GM18498 (cell line): ENCODE measurements around the gene PITPNM1.
"Not testable (repeated sequence)": the region's sequence is repeated elsewhere in the genome, so short reads cannot be mapped to it uniquely, and the experiment has no call there.

Experiments used
- ATAC-seq: cut with Tn5 transposase; IDR thresholded peaks from one replicate; pipeline ENCODE4 v1.9.1; 2021; ENCODE audit warnings: mild to moderate bottlenecking, moderate library complexity; ENCODE audit not compliant: unreplicated experiment

Gene PITPNM1

DNA sequence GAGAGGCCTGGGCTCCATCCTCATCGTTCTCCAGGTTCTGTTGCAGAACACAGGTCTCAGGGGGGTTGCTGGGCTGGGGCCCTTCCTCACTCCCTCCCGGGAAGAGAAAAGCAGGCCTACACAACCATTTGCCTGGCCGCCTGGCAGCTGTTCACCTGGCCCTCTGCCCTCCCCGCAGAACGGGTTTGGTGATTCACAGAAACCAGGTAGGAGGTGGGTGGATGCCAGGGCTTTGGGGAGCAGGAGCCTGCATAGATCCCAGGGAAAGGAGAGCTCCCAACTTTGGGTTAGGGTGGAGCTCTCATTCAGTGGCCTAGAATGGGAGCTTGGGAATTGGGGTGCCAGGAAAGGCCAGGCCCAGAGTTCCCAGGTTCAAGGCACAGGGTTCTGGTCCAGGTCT lies 37.1 kb downstream of the PITPNM1 start:
- ATAC-seq = no peak

DNA sequence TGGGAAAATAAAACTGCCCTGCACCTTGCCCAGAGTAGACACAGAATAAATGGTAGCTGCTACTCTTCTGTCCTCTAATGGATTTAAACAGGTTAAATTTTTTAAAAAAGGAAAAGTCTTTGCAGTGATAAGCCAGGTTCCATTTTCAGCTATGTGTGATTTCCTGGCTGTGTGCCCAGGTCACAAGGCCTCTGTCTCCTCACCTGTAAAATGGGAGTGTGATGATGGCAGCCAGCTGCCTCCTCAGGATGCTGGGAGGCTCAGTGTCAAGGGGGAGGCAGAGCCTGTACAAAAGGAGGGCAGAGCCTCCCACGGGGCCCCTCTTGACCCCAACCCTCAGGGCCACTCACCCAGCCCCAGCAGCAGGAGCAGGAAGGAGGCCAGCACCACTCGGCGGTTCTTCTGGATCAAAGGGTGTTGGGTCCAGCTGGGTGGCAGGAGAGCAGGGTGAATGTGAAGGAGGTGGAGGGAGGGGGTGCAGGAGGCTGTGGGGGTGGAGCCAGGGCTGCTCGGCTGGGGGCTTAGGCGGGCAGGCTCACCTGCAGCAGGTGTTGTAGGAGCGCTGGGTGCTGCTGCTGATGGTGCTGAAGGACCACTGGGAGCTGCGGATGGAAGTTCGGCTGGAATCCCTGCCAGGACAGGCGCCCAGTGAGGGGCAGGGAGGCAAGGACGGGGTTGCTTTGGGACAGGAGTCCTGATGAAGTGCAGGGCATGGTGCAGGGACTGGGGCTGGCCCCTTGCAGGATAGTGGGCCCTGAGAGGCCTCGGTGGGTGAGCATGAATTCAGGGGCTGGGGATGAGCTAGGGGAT lies 38.0 kb downstream of the PITPNM1 start:
- no peak for ATAC-seq

DNA sequence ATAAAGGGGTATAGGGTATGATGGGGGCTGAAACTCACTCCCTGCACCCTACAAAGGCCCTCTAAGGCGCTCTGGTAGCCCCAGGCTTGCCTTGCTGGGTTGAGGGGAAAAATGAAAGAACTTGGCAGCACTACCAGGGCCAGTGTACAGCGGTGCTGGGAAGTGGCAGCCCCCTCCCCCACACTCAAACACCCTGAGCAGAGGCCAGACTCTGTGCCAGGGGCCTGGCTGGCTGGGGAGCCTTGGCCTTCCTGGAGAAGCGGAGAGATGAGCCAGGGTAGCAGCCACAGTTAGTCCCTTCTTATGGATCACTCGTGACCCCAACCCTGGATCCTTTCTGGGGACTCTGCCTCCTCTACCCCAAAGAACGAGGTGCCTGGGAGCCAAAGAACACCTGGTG lies 38.8 kb downstream of the PITPNM1 start:
- no peak for ATAC-seq

DNA sequence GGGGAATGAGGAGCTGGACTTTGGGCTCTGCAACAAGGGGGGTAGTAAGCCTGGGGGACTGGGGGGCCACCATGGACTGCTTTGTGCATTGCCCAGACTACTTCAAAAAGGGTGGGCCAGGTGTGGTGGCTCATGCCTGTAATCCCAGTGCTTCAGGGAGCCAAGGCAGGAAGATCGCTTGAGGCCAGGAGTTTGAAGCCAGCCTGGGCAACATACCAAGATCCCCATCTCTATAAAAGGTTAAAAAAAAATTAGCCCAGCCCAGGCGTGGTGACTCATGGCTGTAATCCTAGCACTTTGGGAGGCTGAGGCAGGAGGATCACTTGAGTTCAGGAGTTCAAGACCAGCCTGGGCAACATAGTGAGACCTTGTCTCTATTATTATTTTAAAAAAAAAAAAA lies 39.6 kb downstream of the PITPNM1 start:
- not testable (repeated sequence) for ATAC-seq

DNA sequence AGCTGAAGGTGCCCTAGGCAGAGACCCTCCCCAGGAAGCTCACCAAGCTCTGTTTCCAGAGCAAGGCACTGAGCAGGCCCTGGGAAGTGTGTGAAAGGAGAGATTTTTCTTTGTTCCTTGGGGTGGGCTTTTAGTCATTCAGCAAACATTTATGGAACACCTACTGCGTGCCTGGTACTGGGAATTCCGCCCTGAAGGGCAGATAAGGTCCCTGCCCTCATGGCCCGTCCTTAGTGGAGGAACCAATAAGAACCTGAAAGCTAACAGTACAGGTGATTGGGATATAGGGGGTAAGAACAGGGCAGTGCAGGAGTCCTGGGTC lies 40.0 kb downstream of the PITPNM1 start:
- no peak for ATAC-seq

DNA sequence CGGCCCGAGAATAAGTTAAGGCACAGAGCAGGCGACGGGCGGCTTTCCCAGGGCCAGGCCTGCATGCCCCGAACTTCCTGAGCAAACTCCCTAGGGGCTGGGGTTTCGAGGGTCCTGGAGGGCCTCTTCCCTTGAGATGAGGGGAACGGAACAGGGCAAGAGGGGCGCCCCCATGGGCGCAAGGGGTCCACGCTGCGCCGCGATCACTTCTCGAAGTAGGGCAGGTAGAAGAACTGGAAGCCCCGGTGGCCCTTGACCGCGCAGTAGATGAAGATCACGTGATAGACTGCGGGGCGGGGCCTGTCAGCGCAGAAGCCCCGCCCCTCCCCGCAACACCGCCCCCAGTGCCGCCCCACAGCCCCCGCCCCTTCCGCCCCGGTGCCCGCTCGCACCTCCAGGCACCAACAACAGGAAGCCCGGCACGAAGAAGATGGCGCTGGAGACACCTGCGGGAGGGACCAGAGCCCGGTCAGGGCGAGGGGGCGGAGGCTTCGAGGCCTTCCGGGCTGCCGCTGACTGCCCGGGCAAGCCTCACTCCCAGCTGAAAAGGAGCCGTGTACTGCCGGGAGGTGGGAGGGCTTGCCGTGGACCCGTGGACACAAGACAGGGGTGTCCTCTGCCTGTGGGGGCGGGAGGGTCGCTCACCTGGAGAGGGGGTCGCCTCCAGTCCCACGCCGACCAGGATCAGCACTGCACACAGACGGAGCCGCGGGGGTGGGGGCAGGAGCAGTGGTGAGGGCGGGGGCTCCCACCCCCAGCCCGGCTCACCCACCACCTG lies 40.6 kb downstream of the PITPNM1 start:
- ATAC-seq = peak; percentile 55

DNA sequence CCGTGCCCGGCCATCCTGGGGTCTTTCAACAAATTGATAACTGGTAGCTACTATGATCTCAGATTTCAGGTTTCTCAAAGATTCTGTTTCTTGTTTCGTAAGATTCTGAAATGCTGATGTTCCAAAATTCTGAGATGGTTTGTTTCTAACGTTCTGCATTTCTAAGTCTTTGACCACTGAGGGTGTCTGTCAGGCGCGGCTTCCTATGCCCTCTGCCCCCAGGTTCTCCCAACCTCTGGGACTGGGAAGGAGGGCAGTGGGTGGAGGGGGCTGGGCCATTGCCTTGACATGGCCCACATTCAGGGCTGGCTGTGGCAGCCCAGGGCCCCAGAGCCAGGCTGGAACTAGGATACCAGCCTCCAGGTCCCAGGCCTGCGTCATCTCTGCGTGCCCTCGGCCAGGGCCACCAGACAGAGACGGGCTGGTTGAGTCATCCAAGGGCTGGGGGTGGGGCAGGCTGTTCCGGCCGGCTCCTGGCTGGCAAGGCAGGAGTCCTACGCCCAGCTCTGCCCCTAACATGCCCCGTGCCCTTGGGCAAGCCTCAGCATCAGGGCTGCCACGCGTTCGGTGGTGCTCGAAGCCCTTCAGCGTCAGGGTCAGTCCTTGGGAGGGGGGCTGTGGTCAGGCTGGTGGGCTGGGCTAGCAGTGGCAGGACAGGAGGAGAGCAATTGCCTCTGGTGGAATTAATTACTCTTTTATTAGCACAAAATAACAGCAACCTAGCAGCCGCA lies 41.3 kb downstream of the PITPNM1 start:
- no peak for ATAC-seq

DNA sequence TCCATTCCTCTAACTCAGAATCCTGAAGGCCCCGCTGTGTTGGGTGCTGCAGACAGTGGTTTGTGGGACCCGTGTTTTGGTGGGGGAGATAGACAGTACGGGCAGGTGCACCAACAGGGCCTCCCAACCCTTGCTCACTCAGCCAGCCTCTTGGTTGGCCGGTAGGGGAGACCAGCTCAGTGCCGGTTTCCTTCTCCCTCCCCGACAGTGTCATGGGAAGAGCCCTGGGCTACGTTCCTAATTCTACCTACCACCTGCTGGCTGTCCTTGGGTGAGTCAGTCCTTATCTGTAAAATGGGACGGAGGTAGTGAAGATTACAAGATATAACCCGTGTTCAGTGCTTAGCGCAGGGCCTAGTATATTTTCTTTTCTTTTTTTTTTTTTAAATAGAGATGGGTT lies 42.0 kb downstream of the PITPNM1 start:
- ATAC-seq = no peak

DNA sequence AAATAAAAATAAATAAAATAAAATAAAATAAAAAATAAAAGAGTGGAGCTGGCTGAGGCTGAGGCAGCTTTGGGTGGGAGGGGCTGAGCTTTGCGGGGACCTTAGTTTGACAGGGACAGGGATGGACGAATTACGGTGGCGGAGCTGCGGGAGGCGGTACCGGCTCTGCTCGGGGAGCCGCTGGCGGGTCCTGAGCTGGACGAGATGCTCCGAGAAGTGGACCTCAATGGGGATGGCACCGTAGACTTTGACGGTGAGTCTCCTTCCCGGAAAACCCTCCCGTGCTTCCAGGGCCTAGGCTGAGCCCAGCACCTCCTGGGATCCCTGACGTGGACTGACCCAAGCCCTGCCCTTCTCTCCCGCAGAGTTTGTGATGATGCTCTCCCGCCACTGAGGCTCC lies 46.9 kb downstream of the PITPNM1 start:
- ATAC-seq = no peak

DNA sequence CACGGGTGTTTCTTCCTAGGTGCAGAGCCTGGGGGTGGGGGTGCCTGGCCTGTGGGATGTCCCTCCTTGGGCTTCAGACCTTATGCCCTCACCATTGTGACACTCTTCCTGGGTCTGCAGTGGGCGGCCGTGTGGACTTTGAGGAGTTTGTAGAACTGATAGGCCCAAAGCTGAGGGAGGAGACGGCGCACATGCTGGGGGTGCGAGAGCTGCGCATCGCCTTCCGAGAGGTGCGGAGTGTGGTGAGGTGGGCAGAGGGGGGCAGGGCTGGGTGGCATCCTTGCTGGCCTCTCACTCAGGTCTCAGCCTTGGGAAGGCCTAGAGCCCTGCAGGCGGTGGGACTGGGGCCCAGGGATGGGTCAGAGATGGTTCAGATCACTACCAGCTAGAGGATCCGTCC lies 47.7 kb downstream of the PITPNM1 start:
- ATAC-seq = no peak

DNA sequence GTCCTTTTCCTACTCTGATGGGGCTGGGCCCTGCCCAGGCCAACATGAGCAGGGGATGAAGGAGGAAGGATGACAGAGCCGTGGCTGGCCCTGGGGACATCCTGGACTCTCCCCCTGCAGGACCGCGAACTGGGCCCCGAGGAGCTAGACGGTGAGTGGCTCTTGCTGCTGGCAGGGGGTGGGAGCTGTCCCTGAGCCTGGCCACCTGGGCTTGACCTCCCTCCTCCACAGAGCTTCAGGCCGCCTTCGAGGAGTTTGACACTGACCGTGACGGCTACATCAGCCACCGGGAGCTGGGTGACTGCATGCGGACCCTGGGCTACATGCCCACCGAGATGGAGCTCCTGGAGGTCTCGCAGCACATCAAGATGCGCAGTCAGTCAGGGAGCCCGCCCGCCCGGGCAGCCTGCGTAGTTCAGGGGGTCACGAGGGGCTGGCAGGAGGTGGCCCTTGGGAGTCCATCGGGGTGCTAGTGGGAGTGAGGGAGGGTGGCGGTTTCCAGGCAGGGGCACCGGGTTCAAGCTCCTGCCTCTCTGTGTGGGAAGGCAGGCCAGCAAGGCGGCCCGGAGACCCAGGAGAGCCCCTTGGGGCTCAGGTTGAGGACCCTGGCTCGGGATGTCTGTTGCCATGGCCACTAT lies 49.0 kb downstream of the PITPNM1 start:
- ATAC-seq = no peak

DNA sequence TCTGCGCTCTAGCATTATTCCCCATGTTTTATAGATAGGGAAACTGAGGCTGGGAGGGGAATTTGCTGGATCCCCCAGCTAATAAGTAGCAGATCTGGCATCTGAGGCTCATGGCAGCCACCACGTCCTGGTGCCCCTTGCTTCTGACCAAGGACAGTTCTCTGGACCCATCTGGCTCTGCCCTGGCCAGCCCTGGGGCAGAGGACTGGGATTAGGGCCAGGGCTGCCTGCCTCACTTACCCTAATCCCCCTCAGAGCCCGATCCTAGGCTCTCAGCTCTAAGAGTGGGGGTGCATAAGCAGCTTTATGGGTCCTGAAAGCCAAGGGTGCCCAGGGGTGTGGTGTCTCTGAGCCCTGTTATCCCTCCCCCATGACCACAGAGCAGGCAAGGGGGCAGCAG lies 50.1 kb downstream of the PITPNM1 start, which contains the start of gene CABP4:
TSS of gene CABP4 (plus strand) at position 301 of the 400 bp plus-strand sequence. CDS start at position 371, 70 bp downstream.
- no peak for ATAC-seq

DNA sequence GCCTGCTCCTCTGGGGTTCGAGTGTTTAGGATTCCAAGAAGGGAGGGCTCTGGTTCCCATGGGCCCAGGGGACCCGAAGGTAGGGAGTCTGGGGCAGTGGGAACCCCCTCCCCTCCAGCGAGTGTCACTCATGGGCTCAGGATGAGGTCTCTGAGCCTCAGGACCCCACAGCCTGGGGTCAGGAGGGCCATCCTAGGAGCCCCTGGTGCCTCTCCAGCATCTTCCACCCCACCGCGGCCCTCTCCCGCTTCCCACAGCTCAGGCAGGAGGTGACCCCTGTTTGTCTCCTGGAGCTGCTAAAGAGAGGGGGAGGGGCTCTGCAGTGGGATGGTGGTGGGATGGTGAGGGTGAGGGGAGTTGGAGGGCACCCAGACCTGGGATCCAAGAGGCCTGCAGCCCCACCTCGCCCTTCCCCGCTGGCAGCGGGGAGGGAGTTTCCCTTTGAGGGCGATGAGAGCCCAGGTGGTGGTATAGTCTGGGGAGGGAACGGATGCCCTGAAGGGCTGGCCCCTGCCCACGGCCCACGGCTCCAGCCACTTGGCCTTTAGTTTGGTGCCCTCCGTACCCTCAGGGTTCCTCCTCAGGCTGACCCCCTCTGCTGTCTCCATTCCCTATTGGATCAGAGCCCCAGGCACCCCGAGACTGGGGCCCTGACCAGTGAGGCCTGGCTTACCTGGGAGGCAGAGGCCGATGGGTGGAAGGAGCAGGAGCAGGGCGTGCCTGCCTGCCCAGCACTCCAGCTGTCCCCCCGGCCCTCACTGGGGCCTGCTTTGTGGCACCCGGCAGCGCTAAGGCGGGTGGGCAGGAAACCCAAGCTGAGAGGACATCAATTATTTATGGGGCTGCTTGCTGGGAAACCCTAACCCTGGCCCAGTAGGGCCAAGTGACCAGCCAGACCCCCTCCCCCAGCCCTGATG lies 51.1 kb downstream of the PITPNM1 start:
- ATAC-seq = no peak

DNA sequence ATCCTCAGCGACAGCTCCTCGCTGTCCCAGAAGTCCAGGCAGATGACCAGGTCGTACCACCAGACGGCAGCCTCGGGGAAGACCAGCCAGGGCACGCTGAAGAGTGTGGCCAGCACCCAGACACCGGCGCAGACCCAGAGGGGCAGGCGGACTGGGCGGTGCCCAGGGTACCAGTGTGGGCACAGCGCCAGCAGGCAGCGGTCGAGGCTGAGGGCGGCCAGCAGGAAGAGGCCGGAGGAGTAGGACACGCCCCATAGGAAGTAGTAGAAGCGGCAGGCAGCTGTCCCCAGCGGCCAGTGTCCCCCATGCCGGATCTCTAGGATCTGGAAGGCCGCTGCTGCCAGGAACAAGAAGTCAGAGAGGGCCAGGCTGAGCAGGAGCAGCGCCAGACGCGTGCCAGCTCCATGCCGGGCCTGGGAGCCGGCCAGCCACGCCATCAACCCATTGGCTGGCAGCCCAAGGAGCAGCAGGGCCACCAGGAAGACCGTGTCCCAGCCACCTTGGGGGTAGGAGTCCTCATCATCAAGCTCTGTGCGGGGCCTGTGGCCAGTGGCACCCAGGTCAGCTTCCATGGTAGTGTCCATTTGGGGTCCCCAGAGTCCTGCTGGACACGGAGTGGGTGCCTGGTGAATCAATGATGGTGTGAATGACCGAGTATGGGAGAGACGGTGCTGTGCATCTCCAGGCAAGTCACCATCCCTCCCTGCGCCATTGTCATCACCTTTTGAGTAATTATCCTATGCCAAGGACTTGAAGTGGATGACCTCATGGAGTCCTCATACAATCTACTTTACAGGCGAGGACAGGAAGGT lies 52.8 kb downstream of the PITPNM1 start, which contains the start of gene GPR152:
TSS of gene GPR152 (minus strand) at position 589 of the 812 bp plus-strand sequence. CDS start at position 584, 5 bp downstream.
- ATAC-seq = no peak

DNA sequence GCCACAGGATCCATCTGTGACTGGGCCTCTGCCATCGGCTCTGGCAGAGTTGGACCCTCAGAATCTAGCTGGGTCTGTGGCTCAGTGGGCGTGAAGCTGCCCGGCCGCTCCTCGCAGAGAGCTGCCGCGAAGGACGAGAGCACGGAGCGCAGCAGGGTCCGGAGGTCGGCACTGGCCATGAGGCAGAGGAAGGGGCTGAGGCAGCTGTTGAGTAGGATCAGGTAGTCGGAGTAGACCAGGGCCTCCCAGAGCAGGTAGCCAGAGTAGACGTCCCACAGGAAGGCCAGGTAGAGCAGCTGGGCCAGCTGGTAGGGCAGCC lies 53.5 kb downstream of the PITPNM1 start:
- ATAC-seq = no peak

DNA sequence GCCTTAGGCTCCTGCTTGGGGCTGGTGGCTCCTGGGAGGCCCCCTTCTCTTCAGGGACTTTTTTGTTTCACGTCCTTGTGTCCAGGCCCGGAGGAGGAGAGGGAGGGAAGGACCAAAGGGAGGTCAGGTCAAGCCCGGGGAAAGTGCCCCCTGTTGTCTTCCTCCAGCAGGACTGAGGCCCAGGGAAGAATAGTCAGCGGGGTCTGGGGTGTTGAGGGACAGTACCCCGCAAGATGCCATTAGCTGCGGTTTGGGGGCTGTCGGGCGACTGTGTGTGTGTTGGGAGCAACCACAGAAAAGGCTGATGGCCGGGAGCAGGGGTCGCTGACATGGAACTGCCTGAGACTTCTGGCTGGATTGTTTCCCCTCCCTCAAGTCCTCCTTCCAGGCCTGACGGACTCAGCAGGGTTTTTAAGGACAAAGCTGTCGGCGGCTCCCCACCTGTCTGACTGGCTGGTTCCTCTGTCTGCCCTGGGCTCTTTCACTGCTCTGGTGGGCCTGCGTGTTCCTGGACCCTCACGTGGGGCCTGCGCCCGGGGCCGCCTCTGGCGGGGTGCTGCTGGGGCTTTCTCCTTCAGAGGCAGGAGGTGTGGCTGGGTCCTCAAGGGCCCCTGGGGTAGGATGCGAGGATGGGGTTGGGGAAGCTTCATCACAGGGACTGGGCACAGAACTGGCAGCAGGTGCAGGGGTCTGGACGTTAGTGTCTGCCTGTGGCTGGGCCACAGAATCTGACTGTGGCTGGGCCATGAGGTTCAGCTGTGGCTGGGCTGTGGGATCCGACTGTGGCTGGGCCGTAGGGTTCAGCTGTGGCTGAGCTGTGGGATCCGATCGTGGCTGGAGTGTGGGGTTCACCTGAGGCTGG lies 54.1 kb downstream of the PITPNM1 start:
- ATAC-seq = no peak

DNA sequence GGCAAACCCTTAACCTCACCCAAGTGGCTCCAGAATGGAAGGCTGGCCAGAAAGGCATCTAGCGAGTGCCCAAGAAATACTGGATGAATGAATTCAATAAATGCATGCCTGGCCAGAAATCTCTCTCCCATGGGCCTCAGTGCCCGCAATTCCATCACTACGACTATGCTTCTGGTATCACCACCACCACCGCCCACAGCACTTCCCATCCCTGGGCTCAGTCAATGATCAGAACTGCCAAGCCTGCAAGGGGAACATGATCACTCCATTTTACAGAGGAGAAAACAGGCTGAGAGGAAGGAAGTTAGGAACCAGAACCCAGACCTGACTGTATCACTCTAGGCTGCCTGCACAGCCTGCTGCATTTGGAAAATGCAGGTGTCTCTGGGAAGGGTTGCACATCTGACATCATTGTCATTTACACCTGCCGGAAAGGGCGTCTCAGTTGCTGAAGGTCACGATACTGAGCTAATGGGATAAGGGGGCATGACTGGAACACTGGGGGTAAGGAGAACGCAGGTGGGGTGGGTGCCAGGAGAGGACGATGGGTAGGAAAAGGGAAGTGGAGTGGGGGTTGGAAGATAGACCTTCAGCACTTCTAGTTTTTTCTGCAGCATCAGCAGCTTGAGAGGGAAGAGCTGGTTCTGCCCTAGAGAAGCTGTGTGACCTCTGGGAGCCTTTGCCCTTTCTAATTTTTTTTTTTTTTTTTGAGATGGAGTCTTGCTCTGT lies 55.9 kb downstream of the PITPNM1 start:
- no peak for ATAC-seq

DNA sequence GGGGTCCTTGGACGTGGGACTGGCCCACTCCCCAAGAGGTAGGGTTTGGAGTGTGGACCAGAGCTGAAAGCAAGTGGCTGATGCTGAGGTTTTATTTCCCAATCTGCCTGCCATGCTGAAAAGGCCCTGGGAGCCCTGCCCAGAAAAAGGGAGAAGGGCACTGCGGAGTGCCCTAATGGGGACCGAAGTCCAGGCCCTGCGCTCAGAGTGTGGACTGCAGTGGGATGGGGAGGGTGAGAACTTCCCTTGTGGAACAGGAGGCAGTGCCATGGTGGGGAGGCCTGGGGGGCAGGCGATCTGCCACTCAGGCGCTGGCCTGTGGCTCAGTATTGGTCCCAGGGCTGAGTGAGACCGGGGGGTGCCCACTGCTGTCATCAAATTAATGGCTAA lies 56.9 kb downstream of the PITPNM1 start:
- no peak for ATAC-seq
